SK-N-MC (cell line): Measurements from ENCODE around the gene BBS4.
"Not testable (repeated sequence)": the region's sequence is repeated elsewhere in the genome, so short reads cannot be mapped to it uniquely, and the experiment has no call there.

Source experiments
- DNase-seq: peaks from one replicate; pipeline ENCODE4 v3.0.0-alpha.2; 2011; ENCODE audit warnings: low read depth, low spot score
- H3K27ac ChIP-seq: fragments of 200-600 bp; sonication (generic); 2 replicates; pipeline ENCODE4 v1.5.1; 2016; ENCODE audit warnings: mixed run types
- H3K36me3 ChIP-seq: fragments of 200-600 bp; sonication (generic); 2 replicates; pipeline ENCODE4 v1.6.1; 2017; ENCODE audit warnings: antibody characterized with exemption, low read length, mixed read lengths; ENCODE audit not compliant: insufficient read depth
- H3K4me3 ChIP-seq: fragments of 200-600 bp; sonication (generic); 2 replicates; pipeline ENCODE4 v1.5.1; 2016
- H3K9ac ChIP-seq: fragments of 200-600 bp; sonication (generic); 2 replicates; pipeline ENCODE4 v1.8.0; 2017; ENCODE audit warnings: mixed run types, mixed read lengths; ENCODE audit not compliant: insufficient read length
- H3K9me3 ChIP-seq: fragments of 200-600 bp; sonication (generic); 2 replicates; pipeline ENCODE4 v1.6.1; 2017; ENCODE audit warnings: low read depth, mild to moderate bottlenecking, antibody characterized with exemption, low read length, moderate library complexity, mixed read lengths
- FOXP2 ChIP-seq: optimal IDR thresholded peaks from 2 replicates; pipeline ENCODE3; 2011; ENCODE audit warnings: mild to moderate bottlenecking, moderate library complexity; ENCODE audit not compliant: insufficient read depth; ENCODE audit errors: extremely low read length, control extremely low read depth
- POLR2AphosphoS5 ChIP-seq: IDR thresholded peaks from 2 replicates; pipeline ENCODE4 v1.6.1; 2012; ENCODE audit warnings: mild to moderate bottlenecking, low read depth, low read length, borderline replicate concordance

BBS4 gene, protein sequence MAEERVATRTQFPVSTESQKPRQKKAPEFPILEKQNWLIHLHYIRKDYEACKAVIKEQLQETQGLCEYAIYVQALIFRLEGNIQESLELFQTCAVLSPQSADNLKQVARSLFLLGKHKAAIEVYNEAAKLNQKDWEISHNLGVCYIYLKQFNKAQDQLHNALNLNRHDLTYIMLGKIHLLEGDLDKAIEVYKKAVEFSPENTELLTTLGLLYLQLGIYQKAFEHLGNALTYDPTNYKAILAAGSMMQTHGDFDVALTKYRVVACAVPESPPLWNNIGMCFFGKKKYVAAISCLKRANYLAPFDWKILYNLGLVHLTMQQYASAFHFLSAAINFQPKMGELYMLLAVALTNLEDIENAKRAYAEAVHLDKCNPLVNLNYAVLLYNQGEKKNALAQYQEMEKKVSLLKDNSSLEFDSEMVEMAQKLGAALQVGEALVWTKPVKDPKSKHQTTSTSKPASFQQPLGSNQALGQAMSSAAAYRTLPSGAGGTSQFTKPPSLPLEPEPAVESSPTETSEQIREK

DNA sequence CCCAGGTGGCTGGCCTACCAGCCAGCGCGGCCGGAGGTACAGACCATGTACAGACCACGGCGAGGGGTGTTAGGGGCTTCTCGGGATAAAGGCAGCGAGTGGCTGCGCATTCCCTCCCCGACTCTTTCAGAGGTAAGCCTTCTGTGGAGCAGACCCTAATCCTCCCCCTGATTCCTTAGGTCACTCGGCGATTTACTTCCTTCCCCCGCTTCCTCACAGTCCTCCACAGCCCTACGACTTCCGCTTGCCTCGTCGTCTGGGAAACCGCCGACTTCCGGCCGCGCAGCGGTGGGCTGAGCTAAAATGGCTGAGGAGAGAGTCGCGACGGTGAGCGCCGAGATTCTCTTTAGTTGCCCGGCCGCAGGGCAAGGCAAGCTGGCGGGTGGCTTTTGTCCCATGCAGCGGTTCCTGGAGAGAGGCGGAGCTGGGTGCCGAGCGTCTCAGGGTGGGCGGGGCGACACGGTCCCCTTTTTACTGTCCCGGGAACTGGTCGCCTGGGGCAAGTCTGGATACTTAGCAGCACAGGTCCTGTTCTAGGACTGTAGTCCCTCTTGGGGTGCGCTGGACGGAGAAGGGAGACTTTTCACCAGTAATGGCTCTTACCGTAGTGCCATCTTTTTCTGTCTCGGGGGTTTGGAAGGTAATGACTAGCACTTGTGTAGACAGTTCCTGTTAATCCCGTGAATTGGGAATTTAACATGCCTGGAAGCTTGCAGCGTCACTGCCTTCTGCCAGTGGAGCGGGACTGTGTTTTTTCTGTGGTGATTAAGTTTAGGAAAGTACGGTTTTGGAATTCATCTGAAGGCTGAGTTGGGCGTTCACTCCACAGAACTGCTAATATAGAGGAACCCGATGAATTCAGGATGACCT, at the start of gene BBS4, which contains the start of gene HIGD2B:
BBS4 (plus strand) TSS at position 283 of the 870 bp plus-strand sequence; CDS start at position 304, 21 bp downstream.
HIGD2B (minus strand) TSS at position 258 of the 870 bp plus-strand sequence. CDS start 9,808 bp downstream, outside the sequence.
- TF ChIP-seq POLR2AphosphoS5: peak; percentile 88
- no peak for TF ChIP-seq FOXP2
- Histone ChIP-seq H3K9me3 (no peaks in the 10 kb centered on the region), H3K4me3 (peak within 1 kb of the TSS; percentile 93), H3K27ac (peak within 1 kb of the TSS; percentile 89), H3K36me3 (no peaks in the 10 kb centered on the region), H3K9ac (peak within 1 kb of the TSS; percentile 65)
- peak; percentile 18 for DNase-seq

DNA sequence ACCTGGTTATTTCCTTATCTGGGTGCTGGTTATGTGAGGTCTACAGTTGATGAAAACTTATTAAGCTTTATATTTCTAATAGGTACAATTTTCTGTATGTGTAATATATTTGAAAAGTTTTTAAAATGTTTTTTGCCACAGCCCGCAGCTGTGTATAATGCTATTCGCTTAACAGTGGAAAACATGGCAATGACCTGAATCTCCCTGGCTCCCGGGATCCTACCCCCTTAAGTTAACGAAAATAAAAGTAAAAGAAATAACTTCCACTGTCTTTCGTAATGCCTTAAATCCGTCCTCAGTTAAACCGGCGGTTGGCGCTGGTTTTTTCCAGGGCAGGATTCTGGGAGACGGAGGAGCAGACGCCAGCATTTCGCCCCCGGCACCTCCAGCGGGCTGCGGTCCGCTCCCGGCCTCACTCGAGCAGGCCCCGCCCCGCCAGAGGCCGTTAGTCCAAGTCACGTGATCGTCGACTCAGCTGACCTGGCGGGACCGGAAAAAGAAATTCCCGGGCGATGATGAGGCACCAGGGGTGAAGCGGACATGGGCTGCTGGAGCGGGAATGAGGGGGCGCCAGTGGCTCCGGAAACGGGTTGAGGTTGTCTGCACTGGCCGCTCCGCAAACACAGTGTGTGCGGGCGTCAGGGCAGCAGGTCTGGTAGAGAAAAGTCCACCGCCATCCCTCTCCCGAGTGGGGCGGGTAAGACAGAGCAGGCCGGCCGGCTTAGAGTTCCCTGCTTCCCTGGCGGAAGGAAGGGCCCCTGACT, 49.3 kb upstream of the BBS4 start:
- H3K27ac ChIP-seq, H3K9ac ChIP-seq, H3K9me3 ChIP-seq, DNase-seq, H3K4me3 ChIP-seq, H3K36me3 ChIP-seq: not testable (repeated sequence)

DNA sequence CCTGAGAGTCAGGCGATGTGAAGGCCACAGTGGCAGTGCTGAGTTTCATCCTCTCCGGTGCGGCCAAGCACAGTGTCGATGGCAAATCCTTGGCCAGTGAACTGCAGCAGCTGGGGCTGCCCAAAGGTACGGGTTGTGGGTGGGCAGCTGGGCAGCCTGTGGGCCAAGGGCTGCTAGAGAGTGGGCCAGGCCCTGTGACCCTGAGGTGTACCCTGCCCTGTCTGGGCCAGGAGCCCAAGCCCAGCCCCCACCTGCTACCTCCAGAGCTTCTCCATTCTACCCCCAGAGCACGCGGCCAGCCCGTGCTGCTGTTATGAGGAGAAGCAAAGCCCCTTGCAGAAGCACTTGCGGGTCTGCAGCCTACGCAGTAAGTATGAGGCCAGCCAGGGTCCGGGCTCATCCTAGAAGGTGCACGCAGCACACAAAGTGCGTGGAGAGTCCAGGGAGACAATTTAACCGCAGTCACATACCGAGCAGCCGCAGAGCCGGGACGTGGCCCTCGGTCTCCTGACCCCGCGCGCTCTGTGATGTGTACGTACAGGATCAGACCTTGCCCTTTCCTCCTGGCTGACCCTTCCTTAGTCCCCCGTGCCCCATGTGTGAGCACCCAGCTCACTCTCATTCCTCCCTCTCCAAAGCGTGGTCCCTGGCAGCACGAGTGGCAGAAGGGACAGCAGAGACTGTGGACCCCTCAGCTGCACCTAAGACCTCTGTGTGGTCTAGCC, 46.1 kb upstream of the BBS4 start:
- not testable (repeated sequence) for H3K27ac ChIP-seq, H3K9me3 ChIP-seq, H3K9ac ChIP-seq, H3K4me3 ChIP-seq, H3K36me3 ChIP-seq, DNase-seq

DNA sequence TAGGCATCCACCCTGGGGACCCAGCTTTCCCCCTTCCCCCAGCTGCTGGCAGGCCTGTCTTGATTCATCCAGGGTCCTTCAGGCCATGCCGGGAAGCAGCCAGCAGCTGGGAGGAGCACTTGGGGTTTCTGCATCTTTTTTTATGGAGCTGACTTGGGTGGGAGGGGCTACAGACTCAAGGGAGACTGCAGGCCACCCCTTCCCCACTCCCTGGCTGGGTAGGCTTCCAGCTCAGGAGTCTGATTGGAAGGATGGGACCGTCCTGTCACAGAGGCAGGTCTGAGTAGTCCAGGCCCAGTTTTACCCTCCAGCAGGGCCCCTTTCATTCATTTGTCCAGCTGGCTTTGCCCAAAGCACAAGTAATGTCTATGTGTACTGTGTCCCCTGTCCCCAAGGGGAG, 43.7 kb upstream of the BBS4 start:
- H3K9me3 ChIP-seq, H3K27ac ChIP-seq, H3K36me3 ChIP-seq, H3K4me3 ChIP-seq, H3K9ac ChIP-seq, DNase-seq: not testable (repeated sequence)

DNA sequence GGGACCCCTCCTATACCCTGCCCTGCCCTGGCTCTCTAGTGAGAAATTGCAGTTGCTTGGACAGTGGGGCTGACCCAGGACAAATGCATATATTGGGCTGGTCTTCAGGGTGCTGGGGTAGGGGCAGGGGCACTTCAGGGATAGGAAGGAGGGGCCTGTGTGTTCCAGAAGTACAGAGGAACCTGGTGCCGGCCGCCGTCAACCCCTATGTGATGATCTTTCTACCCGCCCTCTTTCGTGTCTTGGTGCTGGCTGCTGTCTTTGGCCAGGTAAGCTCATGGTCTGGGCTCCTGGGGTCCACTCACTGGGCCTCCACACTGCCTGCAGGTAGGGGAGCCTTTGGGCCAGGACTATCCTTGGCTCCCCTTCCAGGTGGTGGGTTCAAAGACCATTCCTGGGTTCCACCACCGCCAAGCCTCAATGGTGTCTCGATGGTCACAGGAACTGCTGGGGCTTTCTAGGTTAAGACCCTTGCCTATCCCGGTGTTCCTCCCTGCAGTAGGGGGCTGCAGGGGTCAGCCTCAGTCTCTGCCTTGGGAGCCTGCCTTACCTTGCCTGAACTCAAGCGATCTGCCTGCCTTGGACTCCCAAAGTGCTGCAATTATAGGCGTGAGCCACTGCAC, 37.3 kb upstream of the BBS4 start:
- not testable (repeated sequence) for H3K9me3 ChIP-seq, H3K27ac ChIP-seq, H3K9ac ChIP-seq, H3K4me3 ChIP-seq, H3K36me3 ChIP-seq, DNase-seq

DNA sequence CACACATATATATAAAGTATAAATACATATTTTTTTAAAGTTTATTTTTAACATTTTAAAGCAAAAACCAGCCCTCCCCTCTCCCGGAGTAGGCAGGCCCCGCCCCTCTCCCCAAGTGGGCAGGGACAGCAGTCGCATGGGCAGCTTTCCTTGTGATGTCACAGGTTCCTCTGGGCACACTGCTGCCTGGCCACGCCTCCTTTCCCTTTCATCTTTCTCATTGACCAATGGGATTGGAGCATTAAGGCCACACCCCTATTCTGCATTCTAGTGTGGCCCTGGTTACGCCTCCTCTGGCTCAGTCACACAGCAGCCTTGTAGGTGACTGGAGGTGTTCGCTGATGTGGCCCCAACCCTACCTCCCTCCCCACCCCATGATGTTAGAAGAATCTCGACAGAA, 31.6 kb upstream of the BBS4 start, which contains the start of gene GOLGA6B:
GOLGA6B (plus strand) TSS at position 301 of the 400 bp plus-strand sequence; CDS start at position 342, 41 bp downstream.
- H3K9me3 ChIP-seq, H3K27ac ChIP-seq, H3K36me3 ChIP-seq, H3K4me3 ChIP-seq, H3K9ac ChIP-seq, DNase-seq: not testable (repeated sequence)

DNA sequence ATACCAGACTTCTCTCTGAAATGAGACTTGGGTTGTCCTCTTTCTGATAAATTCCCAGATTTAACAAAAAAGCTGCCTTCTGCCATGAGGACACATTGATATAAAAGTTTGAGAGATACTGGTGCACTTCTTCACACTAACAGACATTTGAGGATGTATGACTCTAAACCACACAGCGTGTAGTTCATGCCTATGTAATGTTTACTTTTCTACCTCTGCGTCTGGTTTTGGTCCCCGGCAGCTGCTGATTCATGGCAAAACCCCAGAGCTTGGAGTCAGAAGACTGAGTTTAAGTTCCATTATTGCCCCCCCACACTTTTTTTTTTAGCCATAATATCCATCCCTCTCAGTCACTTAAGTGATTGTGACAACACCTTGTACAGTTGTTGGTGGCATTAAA, 30.0 kb upstream of the BBS4 start:
- H3K9me3 ChIP-seq, H3K9ac ChIP-seq, DNase-seq: not testable (repeated sequence)

DNA sequence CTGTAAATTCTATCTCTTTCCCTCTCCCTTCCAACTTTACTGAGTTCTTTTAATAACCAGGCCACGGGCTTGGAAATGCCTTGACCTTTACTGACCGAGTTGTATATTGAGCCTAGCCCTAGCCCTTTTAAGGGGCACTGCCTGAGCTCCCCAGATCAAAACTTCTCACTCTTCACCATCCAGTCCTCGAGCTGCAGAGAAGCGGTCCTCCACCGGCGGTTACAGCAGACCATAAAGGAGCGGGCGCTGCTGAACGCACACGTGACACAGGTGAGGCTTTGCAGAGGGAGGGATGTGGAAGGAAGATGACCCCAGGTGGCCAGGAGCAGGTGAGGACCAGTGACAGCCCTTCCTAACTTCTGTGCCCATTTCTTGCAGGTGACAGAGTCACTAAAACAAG, 24.9 kb upstream of the BBS4 start:
- not testable (repeated sequence) for DNase-seq, H3K9ac ChIP-seq, H3K9me3 ChIP-seq, H3K4me3 ChIP-seq, H3K27ac ChIP-seq, H3K36me3 ChIP-seq

More for the DNA sequence above, 30.0 kb upstream of the BBS4 start:
- H3K4me3 ChIP-seq, H3K36me3 ChIP-seq, H3K27ac ChIP-seq: not testable (repeated sequence)

DNA sequence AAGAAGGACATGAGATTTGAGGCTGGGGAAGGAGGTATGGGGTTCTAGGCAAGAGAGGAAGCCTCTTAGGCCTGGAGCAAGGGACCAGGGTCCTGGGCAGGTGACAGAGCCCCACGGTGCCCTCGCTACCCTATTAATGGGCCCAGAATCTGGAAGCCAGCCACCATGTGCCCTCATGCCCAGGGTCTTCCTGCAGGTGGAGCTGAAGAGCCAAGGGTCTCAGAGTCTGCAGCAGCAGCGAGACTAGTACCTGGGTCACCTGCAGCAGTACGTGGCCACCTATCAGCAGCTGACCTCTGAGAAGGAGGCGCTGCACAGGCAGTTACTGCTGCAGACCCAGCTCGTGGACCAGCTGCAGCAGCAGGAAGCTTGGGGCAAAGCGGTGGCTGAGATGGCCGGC, 22.1 kb upstream of the BBS4 start:
- not testable (repeated sequence) for DNase-seq, H3K9ac ChIP-seq, H3K9me3 ChIP-seq, H3K36me3 ChIP-seq, H3K4me3 ChIP-seq, H3K27ac ChIP-seq

DNA sequence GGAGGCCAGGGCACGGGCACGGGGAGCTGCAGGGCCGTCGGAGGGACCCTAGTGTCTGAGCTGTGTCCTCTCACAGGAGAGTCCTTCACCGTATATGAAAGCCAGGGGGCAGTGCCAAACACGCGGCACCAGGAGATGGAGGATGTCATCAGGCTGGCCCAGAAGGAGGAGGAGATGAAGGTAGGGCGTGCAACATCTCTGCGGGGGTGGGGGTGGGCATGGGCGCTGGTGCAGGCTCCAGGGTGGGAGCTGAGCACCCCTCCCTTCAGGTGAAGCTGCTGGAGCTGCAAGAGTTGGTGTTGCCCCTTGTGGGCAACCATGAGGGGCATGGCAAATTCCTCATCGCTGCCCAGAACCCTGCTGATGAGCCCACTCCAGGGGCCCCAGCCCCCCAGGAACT, 20.3 kb upstream of the BBS4 start:
- H3K36me3 ChIP-seq, DNase-seq, H3K9me3 ChIP-seq, H3K27ac ChIP-seq, H3K4me3 ChIP-seq, H3K9ac ChIP-seq: not testable (repeated sequence)

DNA sequence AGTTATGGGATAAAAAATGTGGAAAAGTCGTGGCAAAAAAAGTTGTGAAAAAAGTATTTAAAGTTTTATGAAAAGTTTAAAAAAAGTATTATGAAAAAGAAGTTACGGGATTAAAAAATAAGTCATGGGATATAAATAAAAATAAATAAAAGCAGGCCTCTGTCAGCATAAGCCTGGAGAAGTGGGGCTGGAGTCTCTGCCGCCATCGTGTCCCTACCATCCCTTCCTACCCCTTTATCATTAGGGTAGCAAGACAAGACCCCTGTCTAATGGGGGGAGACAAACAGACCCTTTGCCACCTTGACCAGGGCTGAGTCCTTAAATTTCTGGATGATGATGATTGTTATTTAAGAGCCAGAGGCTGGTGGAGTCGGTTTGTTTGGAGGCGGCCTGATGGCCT, 16.2 kb upstream of the BBS4 start:
- DNase-seq, H3K9ac ChIP-seq, H3K36me3 ChIP-seq, H3K27ac ChIP-seq, H3K4me3 ChIP-seq, H3K9me3 ChIP-seq: not testable (repeated sequence)

DNA sequence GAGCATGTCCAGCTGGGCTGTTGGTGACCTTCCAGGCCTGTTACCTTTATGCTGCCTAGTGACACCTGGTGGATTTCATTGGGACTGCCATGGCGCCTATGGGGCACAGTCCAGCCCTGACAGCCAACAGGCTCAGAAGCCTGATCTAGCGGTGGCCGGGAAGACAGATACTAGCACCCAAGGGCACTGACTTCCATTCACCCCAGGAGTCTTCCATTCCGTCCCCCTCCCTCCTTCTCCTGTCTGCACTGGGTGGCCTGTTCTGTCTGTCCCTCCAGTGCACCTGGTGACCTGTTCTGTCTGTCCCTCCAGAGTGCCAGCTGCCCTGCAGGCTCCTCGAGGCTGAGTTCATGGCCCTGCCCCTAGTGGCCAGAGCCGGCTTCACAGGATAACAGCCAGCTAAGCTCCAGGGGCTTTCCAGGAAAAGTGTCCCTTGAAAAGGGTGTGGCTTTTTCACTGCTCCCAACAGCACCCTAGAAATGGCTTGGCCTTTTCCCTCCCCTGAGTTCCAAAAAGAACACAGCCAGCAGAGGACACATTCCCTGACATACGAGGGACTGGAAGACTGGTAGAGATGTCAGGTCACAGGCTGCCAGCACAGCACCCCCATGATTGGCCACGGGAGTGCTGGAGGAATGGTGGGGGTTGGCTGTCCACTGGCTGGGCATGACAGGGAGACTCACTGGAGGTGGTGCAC, 15.2 kb upstream of the BBS4 start:
- H3K9me3 ChIP-seq, H3K27ac ChIP-seq, H3K4me3 ChIP-seq, H3K36me3 ChIP-seq, DNase-seq, H3K9ac ChIP-seq: not testable (repeated sequence)
